ENCODE measurements around the gene VEZT.

GRCh38 chr12:95184121-95184520 is 33.5 kb upstream of the VEZT start:
- TF ChIP-seq CTCF (IDR thresholded peaks at IDR 0.05; ENCODE audit: low read length) (no peak), EZH2 (IDR thresholded peaks at IDR 0.05; ENCODE audit: borderline replicate concordance, low read length) (no peak)

All from OCI-LY1 (cell line).